GM18508 (cell line): ENCODE results near the gene MED13L.

Experiments
- ATAC-seq: cut with Tn5 transposase; IDR thresholded peaks from one replicate; pipeline ENCODE4 v1.9.1; 2021; ENCODE audit warnings: moderate number of reproducible peaks; ENCODE audit not compliant: insufficient read depth, unreplicated experiment

Gene MED13L

GRCh38 chr12:116188581-116188980 lies 88.9 kb downstream of the MED13L start:
- no peak for ATAC-seq

GRCh38 chr12:116187151-116187511 lies 90.4 kb downstream of the MED13L start:
- ATAC-seq: no peak

- no peak for ATAC-seq
Measured at GRCh38 chr12:116186482-116187150, 90.9 kb downstream of the MED13L start.

GRCh38 chr12:116184763-116185162 lies 92.7 kb downstream of the MED13L start:
- no peak for ATAC-seq

GRCh38 chr12:116183741-116184141 lies 93.8 kb downstream of the MED13L start:
- no peak for ATAC-seq

- ATAC-seq: no peak
Measured at GRCh38 chr12:116182359-116183063, 95.0 kb downstream of the MED13L start.

GRCh38 chr12:116180448-116180847 lies 97.0 kb downstream of the MED13L start:
- no peak for ATAC-seq

- no peak for ATAC-seq
Measured at GRCh38 chr12:116179384-116179783, 98.1 kb downstream of the MED13L start.

- no peak for ATAC-seq
Measured at GRCh38 chr12:116177017-116177416, 100.5 kb downstream of the MED13L start.

- ATAC-seq: no peak
Measured at GRCh38 chr12:116174904-116175303, 102.6 kb downstream of the MED13L start.

- ATAC-seq: no peak
Measured at GRCh38 chr12:116174006-116174405, 103.5 kb downstream of the MED13L start.

GRCh38 chr12:116172224-116172849 lies 105.2 kb downstream of the MED13L start:
- ATAC-seq: no peak

- ATAC-seq: no peak
Measured at GRCh38 chr12:116171549-116171948, 105.9 kb downstream of the MED13L start.

- no peak for ATAC-seq
Measured at GRCh38 chr12:116169071-116169470, 108.4 kb downstream of the MED13L start.

GRCh38 chr12:116166306-116166705 lies 111.2 kb downstream of the MED13L start:
- ATAC-seq: no peak

- ATAC-seq: no peak
Measured at GRCh38 chr12:116165036-116165425, 112.5 kb downstream of the MED13L start.

GRCh38 chr12:116164250-116165035 lies 113.0 kb downstream of the MED13L start:
- no peak for ATAC-seq

- no peak for ATAC-seq
Measured at GRCh38 chr12:116162071-116162470, 115.4 kb downstream of the MED13L start.

- ATAC-seq: no peak
Measured at GRCh38 chr12:116161588-116161987, 115.9 kb downstream of the MED13L start.

GRCh38 chr12:116160883-116161458 lies 116.5 kb downstream of the MED13L start:
- ATAC-seq: no peak
